HUDEP-2 (cell line): ENCODE data around the gene PACSIN2.
A peak's percentile ranks its signal among the peaks of the same experiment; 100 is the strongest.

Source experiments
- DNase-seq, 76 experiments: peaks; one replicate each; lab custom pipeline; 2025; ENCODE audit not compliant: unreplicated experiment in 76 of 76; lab: John Stamatoyannopoulos, UW

Gene PACSIN2

GRCh38 chr22:42841444-42841843 lies 173.5 kb downstream of the PACSIN2 start:
- DNase-seq, result no peak

- no peak for DNase-seq
These were observed 177.4 kb downstream of the PACSIN2 start for GRCh38 chr22:42837556-42837955.

GRCh38 chr22:42836026-42836425 lies 178.9 kb downstream of the PACSIN2 start:
- DNase-seq, result no peak

- no peak for DNase-seq
These were observed 180.6 kb downstream of the PACSIN2 start for GRCh38 chr22:42834177-42834949.

GRCh38 chr22:42833104-42833503 lies 181.8 kb downstream of the PACSIN2 start:
- no peak for DNase-seq

- DNase-seq, result no peak
These were observed 183.2 kb downstream of the PACSIN2 start for GRCh38 chr22:42831712-42832111.

- DNase-seq, result no peak
These were observed 184.8 kb downstream of the PACSIN2 start for GRCh38 chr22:42830161-42830560.

GRCh38 chr22:42829302-42829701 lies 185.6 kb downstream of the PACSIN2 start:
- no peak for DNase-seq

- no peak for DNase-seq
These were observed 189.2 kb downstream of the PACSIN2 start for GRCh38 chr22:42825796-42826195.

- DNase-seq, result no peak
These were observed 193.6 kb downstream of the PACSIN2 start for GRCh38 chr22:42821386-42821785.

- DNase-seq, result peak in 16 of 76 experiments; percentile 4 to 28 (median 18)
These were observed 194.7 kb downstream of the PACSIN2 start for GRCh38 chr22:42820045-42820763.
